ENCODE results near the gene SEMA5B. TPM values are rescaled to one million over a fixed set of nuclear protein-coding genes. Genes with fewer than 3 reads are reported as not detected.

The SEMA5B gene
- total and polyA plus RNA-seq, 2 of the 4 experiments (the other 2 are of a cell fraction) = not detected

GRCh38 chr3:123020709-123021108 lies 6.9 kb downstream of the SEMA5B start:
- Histone ChIP-seq H2BK5ac (ENCODE audit: low read depth, low read length, poor library complexity, severe bottlenecking) (no peak overlapping the region), H3K4ac (ENCODE audit: low read depth, low read length) (no peak overlapping the region), H3K4me2 (ENCODE audit: low read depth, low read length) (no peak overlapping the region), H4K20me1 (ENCODE audit: insufficient read depth, low read length) (no peaks in the 10 kb centered on the region), H3K9me1 (ENCODE audit: insufficient read depth, low read length) (no peaks in the 10 kb centered on the region), H3K4me3 (ENCODE audit: insufficient read depth, low read depth, low read length) (no peak overlapping the region), H3K23ac (ENCODE audit: low read depth, low read length) (no peak overlapping the region), H3K9ac (ENCODE audit: low read depth, low read length) (no peak overlapping the region), H3K4me1 (ENCODE audit: control insufficient read depth, insufficient read depth, low read length) (no peaks in the 10 kb centered on the region), H2BK120ac (ENCODE audit: low read depth, low read length) (no peak overlapping the region), H4K5ac (ENCODE audit: low read depth, low read length) (no peak overlapping the region), H4K91ac (ENCODE audit: insufficient read depth, low read depth, low read length) (no peak overlapping the region), H2AK5ac (ENCODE audit: low read depth, low read length) (no peak overlapping the region), H3K36me3 (ENCODE audit: control insufficient read depth, insufficient read depth, low read length) (no peaks in the 10 kb centered on the region), H3K56ac (ENCODE audit: extremely low read depth, insufficient read depth, low read length) (no peak overlapping the region), H3K27me3 (ENCODE audit: control insufficient read depth, insufficient read depth, low read length) (peaks cover 83% of the 10 kb centered on the region), H3K27ac (ENCODE audit: insufficient read depth, low read length) (no peak overlapping the region), H3K18ac (ENCODE audit: low read depth, low read length) (no peak overlapping the region), H2BK20ac (ENCODE audit: low read depth, low read length) (no peak overlapping the region), H2AFZ (replicated peaks; ENCODE audit: low read length, poor library complexity) (no peak overlapping the region), H4K8ac (ENCODE audit: low read depth in 2 of 2, low read length in 2 of 2) (no peak overlapping the region), H3K9me3 (ENCODE audit: control insufficient read depth, insufficient read depth, low read length) (0 out of 2 replicates have a peak, but pooled peaks cover 2% of the 10 kb centered on the region), H2BK15ac (ENCODE audit: low read depth, low read length) (no peak overlapping the region), H3K79me1 (ENCODE audit: low read depth in 1 of 2, low read length in 2 of 2) (no peaks in the 10 kb centered on the region), H3K14ac (replicated peaks; ENCODE audit: low read depth, low read length) (no peak overlapping the region), H2AK9ac (replicated peaks; ENCODE audit: low read depth, low read length, poor library complexity) (no peak overlapping the region)
- DNase-seq = no peak
- no TSS peak for BruUV-seq (replicated peaks)
- CTCF ChIA-PET = interaction anchor here (1.2 kb wide), 1 partner anchor 69 kb away, joined by 3 read pairs; no protein-coding TSS in a partner anchor
- dilution Hi-C loops (cut with HindIII; ENCODE audit: low sequenced_read_pairs, unreplicated experiment) = no loop called here
- intact Hi-C loops (cut with micrococcal nuclease) = loop anchor here (10.0 kb wide), 1 partner anchor 456 kb away; the partner anchor contains the start of genes DTX3L and PARP9
- no peak for TF ChIP-seq RFX5 (IDR thresholded peaks at IDR 0.05; ENCODE audit: low read depth, low read length)
- TF ChIP-seq RAD21 (IDR thresholded peaks at IDR 0.05; ENCODE audit: low read length) = no peak
- TF ChIP-seq SMC3 (IDR thresholded peaks at IDR 0.05; ENCODE audit: low read depth, low read length) = no peak
- TF ChIP-seq MAZ (IDR thresholded peaks at IDR 0.05; ENCODE audit: borderline replicate concordance, low read depth, low read length) = no peak
- TF ChIP-seq ELK1 (IDR thresholded peaks at IDR 0.05; ENCODE audit: borderline replicate concordance, low read depth, low read length) = no peak
- TF ChIP-seq RCOR1 (IDR thresholded peaks at IDR 0.05; ENCODE audit: insufficient replicate concordance, low read length) = no peak
- TF ChIP-seq MAFK (IDR thresholded peaks at IDR 0.05; ENCODE audit: low read depth, low read length) = no peak
- in situ Hi-C loops (cut with MboI; ENCODE audit: low sequenced_read_pairs) = loop anchor here (10.0 kb wide), 1 partner anchor 76 kb away; no protein-coding TSS in a partner anchor
- POLR2A ChIA-PET (ENCODE audit: unreplicated experiment) = no interaction called here
- ATAC-seq (ENCODE audit: low read depth) = no peak
- WGBS, 2 experiments (ENCODE audit: extremely low coverage in 2 of 2, insufficient read length in 1 of 2) = no CpG with 5 or more reads among the region's 3 CpGs

Data from IMR-90 (cell line).